ENCODE results near the gene SEC24D. TPM values are rescaled to one million over a fixed set of nuclear protein-coding genes. Genes with fewer than 3 reads are reported as not detected.

The SEC24D gene
- total RNA-seq (2021) = 44.2 to 63.1 TPM (median 50.6 TPM) in 3 replicates
- Bru-seq, nascent RNA = percentile 79 among the genes with signal in this experiment
- long read RNA-seq, experiment 1, full-length matches to known transcripts = 239 of 397 reads
- long read RNA-seq, experiment 1, partial matches to known transcripts = 45 of 397 reads
- long read RNA-seq, experiment 1, other reads (novel, unspliced or antisense) = 113 of 397 reads
- long read RNA-seq, experiment 2, full-length matches to known transcripts = 21 of 66 reads
- long read RNA-seq, experiment 2, partial matches to known transcripts = 27 of 66 reads
- long read RNA-seq, experiment 2, other reads (novel, unspliced or antisense) = 18 of 66 reads
- long read RNA-seq, experiment 3, partial matches to known transcripts = 2 of 2 reads
- long read RNA-seq, experiment 3, other reads (novel, unspliced or antisense) = 0 of 2 reads

DNA sequence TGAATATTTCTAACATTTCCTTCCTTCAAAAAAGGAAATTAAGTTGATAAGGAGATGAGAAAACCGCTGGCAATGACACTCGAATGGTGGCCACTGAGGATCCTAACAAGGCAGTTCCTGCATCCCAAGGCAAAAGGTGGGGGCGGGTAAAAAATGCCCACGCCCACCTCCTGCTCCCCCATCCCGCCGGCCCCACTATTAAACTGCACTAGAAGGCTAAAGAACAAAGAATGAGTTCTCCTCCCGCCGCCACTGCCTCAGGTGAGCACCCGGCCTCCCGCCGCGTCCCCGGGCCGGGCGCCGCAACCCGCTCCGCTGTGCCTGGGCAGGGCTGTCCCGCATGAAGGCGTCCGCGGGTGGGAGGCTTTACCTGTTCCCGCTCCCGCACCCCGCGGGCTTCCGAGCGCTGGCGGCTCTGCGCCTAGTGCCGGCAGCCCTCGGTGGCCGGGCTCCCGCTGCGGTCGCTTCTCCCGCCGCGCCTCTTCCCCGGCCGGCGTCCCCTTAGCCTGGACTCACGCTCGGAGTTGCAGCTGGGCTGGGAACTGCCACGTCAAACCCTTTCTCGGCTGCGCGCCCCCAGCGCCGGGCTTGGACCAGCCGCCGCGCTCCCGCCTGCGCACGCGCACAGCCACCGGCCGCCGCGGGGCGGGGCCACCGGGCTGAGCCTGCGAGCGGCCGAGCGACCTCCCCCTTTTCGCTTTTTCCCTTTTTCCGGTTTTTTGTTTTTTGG is at the start of gene SEC24D:
TSS of gene SEC24D (minus strand) at position 556 of the 730 bp plus-strand sequence. CDS start 2,430 bp downstream, outside the sequence.
- peaks cover 19% of the 10 kb centered on the region for H3K36me3 Mint-ChIP-seq
- ChIA-PET POLR2A (interaction anchor here (0.9 to 1.5 kb wide), 5 partner anchors 11 to 136 kb away, joined by 3 to 7 read pairs (median 4); no protein-coding TSS in a partner anchor), CTCF (interaction anchor here (1.0 to 3.3 kb wide), 5 partner anchors 11 to 37 kb away, joined by 3 to 18 read pairs (median 10); no protein-coding TSS in a partner anchor)
- DNase-seq (ENCODE audit: low spot score) (peak; percentile 91), ATAC-seq (peak; percentile 85)
- no peaks in the 10 kb centered on the region for H3K9me3 Mint-ChIP-seq
- no peaks in the 10 kb centered on the region for H3K27me3 Mint-ChIP-seq (ENCODE audit: low read depth)
- TF ChIP-seq, protein P1, sequence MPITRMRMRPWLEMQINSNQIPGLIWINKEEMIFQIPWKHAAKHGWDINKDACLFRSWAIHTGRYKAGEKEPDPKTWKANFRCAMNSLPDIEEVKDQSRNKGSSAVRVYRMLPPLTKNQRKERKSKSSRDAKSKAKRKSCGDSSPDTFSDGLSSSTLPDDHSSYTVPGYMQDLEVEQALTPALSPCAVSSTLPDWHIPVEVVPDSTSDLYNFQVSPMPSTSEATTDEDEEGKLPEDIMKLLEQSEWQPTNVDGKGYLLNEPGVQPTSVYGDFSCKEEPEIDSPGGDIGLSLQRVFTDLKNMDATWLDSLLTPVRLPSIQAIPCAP (CRISPR knock-in tag; IDR thresholded peaks at IDR 0.05) = 0 out of 2 replicates have a peak, but pooled peaks have one; percentile 19
- TF ChIP-seq, protein P2, sequence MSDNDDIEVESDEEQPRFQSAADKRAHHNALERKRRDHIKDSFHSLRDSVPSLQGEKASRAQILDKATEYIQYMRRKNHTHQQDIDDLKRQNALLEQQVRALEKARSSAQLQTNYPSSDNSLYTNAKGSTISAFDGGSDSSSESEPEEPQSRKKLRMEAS (CRISPR knock-in tag; IDR thresholded peaks at IDR 0.05) = no peak
- TF ChIP-seq ETV6 (CRISPR knock-in tag; IDR thresholded peaks at IDR 0.05) (peak; percentile 81), CBFB (CRISPR knock-in tag; IDR thresholded peaks at IDR 0.05; ENCODE audit: low read depth) (0 out of 2 replicates have a peak, but pooled peaks have one; percentile 45), ZNF121 (CRISPR knock-in tag; IDR thresholded peaks at IDR 0.05) (0 out of 2 replicates have a peak, but pooled peaks have one; percentile 15), GABPB1 (CRISPR knock-in tag; IDR thresholded peaks at IDR 0.05) (no peak), NR3C1 (CRISPR knock-in tag; conservative IDR thresholded peaks at IDR 0.05; ENCODE audit: low read depth) (0 out of 2 replicates have a peak, but pooled peaks have one; percentile 76), CREM (CRISPR knock-in tag; IDR thresholded peaks at IDR 0.05) (no peak; the same call in 1 of the 2 replicates), ESRRA (CRISPR knock-in tag; IDR thresholded peaks at IDR 0.05; ENCODE audit: borderline replicate concordance) (0 out of 2 replicates have a peak, but pooled peaks have one; percentile 19), GTF2I (CRISPR knock-in tag; conservative IDR thresholded peaks at IDR 0.05) (no peak), ZBTB21 (CRISPR knock-in tag; IDR thresholded peaks at IDR 0.05; ENCODE audit: borderline replicate concordance) (peak; percentile 71; the same call in 1 of the 2 replicates), MYBL2 (CRISPR knock-in tag; IDR thresholded peaks at IDR 0.05) (0 out of 2 replicates have a peak, but pooled peaks have one; percentile 22), TP53 (CRISPR knock-in tag; IDR thresholded peaks at IDR 0.05) (0 out of 2 replicates have a peak, but pooled peaks have one; percentile 60), RELA (CRISPR knock-in tag; IDR thresholded peaks at IDR 0.05; ENCODE audit: borderline replicate concordance) (0 out of 2 replicates have a peak, but pooled peaks have one; percentile 60), ZNF396 (CRISPR knock-in tag; IDR thresholded peaks at IDR 0.05; ENCODE audit: borderline replicate concordance) (no peak)
- TF ChIP-seq, protein P3, sequence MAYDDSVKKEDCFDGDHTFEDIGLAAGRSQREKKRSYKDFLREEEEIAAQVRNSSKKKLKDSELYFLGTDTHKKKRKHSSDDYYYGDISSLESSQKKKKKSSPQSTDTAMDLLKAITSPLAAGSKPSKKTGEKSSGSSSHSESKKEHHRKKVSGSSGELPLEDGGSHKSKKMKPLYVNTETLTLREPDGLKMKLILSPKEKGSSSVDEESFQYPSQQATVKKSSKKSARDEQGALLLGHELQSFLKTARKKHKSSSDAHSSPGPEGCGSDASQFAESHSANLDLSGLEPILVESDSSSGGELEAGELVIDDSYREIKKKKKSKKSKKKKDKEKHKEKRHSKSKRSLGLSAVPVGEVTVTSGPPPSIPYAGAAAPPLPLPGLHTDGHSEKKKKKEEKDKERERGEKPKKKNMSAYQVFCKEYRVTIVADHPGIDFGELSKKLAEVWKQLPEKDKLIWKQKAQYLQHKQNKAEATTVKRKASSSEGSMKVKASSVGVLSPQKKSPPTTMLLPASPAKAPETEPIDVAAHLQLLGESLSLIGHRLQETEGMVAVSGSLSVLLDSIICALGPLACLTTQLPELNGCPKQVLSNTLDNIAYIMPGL (CRISPR knock-in tag; IDR thresholded peaks at IDR 0.05) = peak; percentile 79
- TF ChIP-seq, protein P4, sequence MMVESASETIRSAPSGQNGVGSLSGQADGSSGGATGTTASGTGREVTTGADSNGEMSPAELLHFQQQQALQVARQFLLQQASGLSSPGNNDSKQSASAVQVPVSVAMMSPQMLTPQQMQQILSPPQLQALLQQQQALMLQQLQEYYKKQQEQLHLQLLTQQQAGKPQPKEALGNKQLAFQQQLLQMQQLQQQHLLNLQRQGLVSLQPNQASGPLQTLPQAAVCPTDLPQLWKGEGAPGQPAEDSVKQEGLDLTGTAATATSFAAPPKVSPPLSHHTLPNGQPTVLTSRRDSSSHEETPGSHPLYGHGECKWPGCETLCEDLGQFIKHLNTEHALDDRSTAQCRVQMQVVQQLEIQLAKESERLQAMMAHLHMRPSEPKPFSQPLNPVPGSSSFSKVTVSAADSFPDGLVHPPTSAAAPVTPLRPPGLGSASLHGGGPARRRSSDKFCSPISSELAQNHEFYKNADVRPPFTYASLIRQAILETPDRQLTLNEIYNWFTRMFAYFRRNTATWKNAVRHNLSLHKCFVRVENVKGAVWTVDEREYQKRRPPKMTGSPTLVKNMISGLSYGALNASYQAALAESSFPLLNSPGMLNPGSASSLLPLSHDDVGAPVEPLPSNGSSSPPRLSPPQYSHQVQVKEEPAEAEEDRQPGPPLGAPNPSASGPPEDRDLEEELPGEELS (CRISPR knock-in tag; IDR thresholded peaks at IDR 0.05) = peak; percentile 39; the same call in 1 of the 2 replicates
- TF ChIP-seq, protein P5, sequence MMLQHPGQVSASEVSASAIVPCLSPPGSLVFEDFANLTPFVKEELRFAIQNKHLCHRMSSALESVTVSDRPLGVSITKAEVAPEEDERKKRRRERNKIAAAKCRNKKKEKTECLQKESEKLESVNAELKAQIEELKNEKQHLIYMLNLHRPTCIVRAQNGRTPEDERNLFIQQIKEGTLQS (CRISPR knock-in tag; conservative IDR thresholded peaks at IDR 0.05) = no peak
- peak within 1 kb of the TSS; percentile 100 for H3K27ac Mint-ChIP-seq
- peak within 1 kb of the TSS; percentile 96 for H3K4me3 Mint-ChIP-seq
- peaks cover 25% of the 10 kb centered on the region for H3K4me1 Mint-ChIP-seq
